ENCODE measurements around the gene ANXA10. TPM values are rescaled to one million over a fixed set of nuclear protein-coding genes. Genes with fewer than 3 reads are reported as not detected.

Gene ANXA10
- total RNA-seq, result not detected in 2 replicates

DNA sequence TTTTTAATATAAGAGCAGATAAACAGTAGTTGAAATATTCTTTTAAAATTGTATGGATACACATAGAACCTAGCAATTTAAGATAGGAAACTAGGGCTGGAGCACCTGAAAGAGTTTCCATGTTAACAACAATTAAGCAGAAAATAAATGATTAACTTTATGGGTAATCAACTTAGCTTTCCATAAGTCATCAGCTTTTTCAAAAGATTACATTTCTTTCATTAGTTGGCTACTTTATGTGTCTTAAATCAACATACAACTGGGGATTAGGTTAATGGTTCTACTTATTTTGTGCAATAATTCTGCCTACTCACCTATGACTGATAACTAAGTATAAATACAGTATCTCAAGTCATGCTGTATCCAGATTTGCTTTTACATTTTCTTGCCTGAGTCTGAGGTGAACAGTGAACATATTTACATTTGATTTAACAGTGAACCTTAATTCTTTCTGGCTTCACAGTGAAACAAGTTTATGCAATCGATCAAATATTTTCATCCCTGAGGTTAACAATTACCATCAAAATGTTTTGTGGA is at the start of gene ANXA10:
Gene ANXA10 (plus strand): TSS at position 362 of the 537 bp plus-strand sequence. CDS start 164 bp downstream, at position 526.
- Mint-ChIP-seq H3K36me3 (ENCODE audit: low read depth) (no peaks in the 10 kb centered on the region), H3K4me3 (no peak within 1 kb of the TSS), H3K4me1 (ENCODE audit: low read depth) (no peaks in the 10 kb centered on the region), H3K9me3 (peaks cover 4% of the 10 kb centered on the region), H3K27me3 (ENCODE audit: insufficient read depth) (peaks cover 2% of the 10 kb centered on the region), H3K27ac (no peak within 1 kb of the TSS)
- no peak for DNase-seq (ENCODE audit: low spot score)
- intact Hi-C loops (cut with micrococcal nuclease), result no loop called here

DNA sequence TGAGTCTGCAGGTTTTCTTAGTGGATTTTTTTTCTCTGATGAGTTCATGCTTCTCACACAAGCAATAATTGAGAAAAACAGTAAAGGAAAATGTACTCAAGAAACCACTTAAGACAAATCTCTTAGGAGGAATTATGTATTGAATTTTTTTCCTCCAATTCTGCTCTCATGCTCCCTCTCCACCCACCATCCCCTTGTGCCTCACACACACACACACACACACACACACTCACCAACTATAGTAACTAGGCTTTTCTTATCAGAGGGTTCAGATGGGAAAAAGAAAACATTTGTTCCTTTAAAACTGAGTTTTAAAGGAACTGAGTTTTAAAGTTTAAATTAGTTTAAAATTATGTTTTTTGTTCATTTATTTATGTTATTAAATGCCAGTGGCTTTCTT is 47.0 kb upstream of the ANXA10 start:
- Mint-ChIP-seq H3K27me3 (ENCODE audit: insufficient read depth) (peaks cover 3% of the 10 kb centered on the region), H3K27ac (no peak overlapping the region), H3K9me3 (no peaks in the 10 kb centered on the region), H3K4me1 (ENCODE audit: low read depth) (no peaks in the 10 kb centered on the region), H3K4me3 (no peak overlapping the region), H3K36me3 (ENCODE audit: low read depth) (no peaks in the 10 kb centered on the region)
- DNase-seq (ENCODE audit: low spot score), result no peak
- intact Hi-C loops (cut with micrococcal nuclease), result no loop called here

- H3K27me3 Mint-ChIP-seq (ENCODE audit: insufficient read depth), result no peaks in the 10 kb centered on the region
- H3K4me3 Mint-ChIP-seq, result no peak overlapping the region
- intact Hi-C loops (cut with micrococcal nuclease), result no loop called here
- H3K9me3 Mint-ChIP-seq, result no peaks in the 10 kb centered on the region
- no peaks in the 10 kb centered on the region for H3K36me3 Mint-ChIP-seq (ENCODE audit: low read depth)
- DNase-seq (ENCODE audit: low spot score), result no peak
- H3K27ac Mint-ChIP-seq, result no peak overlapping the region
- H3K4me1 Mint-ChIP-seq (ENCODE audit: low read depth), result no peaks in the 10 kb centered on the region
Measured at GRCh38 chr4:168050002-168050401, 42.3 kb upstream of the ANXA10 start.

DNA sequence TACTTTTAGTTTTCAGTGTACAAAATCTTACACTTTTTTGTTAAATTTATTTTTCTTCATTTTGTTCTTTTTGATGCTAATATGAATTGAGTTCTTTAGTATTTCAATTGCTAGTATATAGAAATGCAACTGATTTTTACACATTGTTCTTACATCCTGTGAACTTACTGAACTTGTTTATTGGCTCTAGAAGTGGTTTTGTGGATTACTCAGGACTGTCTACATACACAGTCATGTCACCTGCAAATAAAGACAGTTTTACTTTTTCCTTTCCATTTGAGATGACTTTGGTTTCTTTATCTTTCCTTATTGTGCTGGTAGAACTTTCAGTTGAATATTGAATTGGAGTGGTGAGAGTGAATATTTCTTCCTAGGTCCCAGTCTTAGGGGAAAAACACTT is 40.8 kb upstream of the ANXA10 start:
- no peak for DNase-seq (ENCODE audit: low spot score)
- no peaks in the 10 kb centered on the region for H3K27me3 Mint-ChIP-seq (ENCODE audit: insufficient read depth)
- intact Hi-C loops (cut with micrococcal nuclease), result no loop called here
- no peak overlapping the region for H3K27ac Mint-ChIP-seq
- H3K36me3 Mint-ChIP-seq (ENCODE audit: low read depth), result no peaks in the 10 kb centered on the region
- no peaks in the 10 kb centered on the region for H3K4me1 Mint-ChIP-seq (ENCODE audit: low read depth)
- H3K4me3 Mint-ChIP-seq, result no peak overlapping the region
- H3K9me3 Mint-ChIP-seq, result no peaks in the 10 kb centered on the region

DNA sequence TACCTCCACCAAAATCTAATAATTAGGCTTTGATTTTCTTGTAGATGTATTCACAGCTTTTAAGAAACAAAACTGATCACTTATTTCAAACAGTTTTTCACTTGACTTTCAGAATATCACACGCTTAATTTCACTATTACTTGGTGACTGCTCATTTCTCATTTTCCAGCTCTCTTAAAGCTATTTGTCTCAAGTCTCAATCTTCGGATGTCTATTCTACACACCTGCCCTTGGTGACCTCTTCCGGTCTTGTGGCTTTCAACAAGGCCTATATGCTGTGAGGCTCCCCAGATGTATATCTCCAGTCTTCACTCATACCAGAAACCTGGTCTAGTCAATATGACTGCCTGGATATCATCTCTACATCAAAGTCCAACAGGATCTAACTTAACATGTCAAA is 34.9 kb upstream of the ANXA10 start:
- H3K4me1 Mint-ChIP-seq (ENCODE audit: low read depth), result no peaks in the 10 kb centered on the region
- H3K36me3 Mint-ChIP-seq (ENCODE audit: low read depth), result no peaks in the 10 kb centered on the region
- intact Hi-C loops (cut with micrococcal nuclease), result no loop called here
- no peak overlapping the region for H3K4me3 Mint-ChIP-seq
- no peaks in the 10 kb centered on the region for H3K27me3 Mint-ChIP-seq (ENCODE audit: insufficient read depth)
- DNase-seq (ENCODE audit: low spot score), result no peak
- H3K27ac Mint-ChIP-seq, result no peak overlapping the region
- H3K9me3 Mint-ChIP-seq, result no peaks in the 10 kb centered on the region

GRCh38 chr4:168059251-168059650 is 33.1 kb upstream of the ANXA10 start:
- no peaks in the 10 kb centered on the region for H3K27me3 Mint-ChIP-seq (ENCODE audit: insufficient read depth)
- H3K4me3 Mint-ChIP-seq, result no peak overlapping the region
- intact Hi-C loops (cut with micrococcal nuclease), result no loop called here
- H3K4me1 Mint-ChIP-seq (ENCODE audit: low read depth), result no peaks in the 10 kb centered on the region
- DNase-seq (ENCODE audit: low spot score), result no peak
- H3K36me3 Mint-ChIP-seq (ENCODE audit: low read depth), result no peaks in the 10 kb centered on the region
- no peaks in the 10 kb centered on the region for H3K9me3 Mint-ChIP-seq
- no peak overlapping the region for H3K27ac Mint-ChIP-seq

- Mint-ChIP-seq H3K4me1 (ENCODE audit: low read depth) (no peaks in the 10 kb centered on the region), H3K27ac (no peak overlapping the region), H3K36me3 (ENCODE audit: low read depth) (no peaks in the 10 kb centered on the region), H3K27me3 (ENCODE audit: insufficient read depth) (no peaks in the 10 kb centered on the region), H3K4me3 (no peak overlapping the region), H3K9me3 (no peaks in the 10 kb centered on the region)
- no peak for DNase-seq (ENCODE audit: low spot score)
- intact Hi-C loops (cut with micrococcal nuclease), result no loop called here
Measured at GRCh38 chr4:168063031-168063430, 29.3 kb upstream of the ANXA10 start.

DNA sequence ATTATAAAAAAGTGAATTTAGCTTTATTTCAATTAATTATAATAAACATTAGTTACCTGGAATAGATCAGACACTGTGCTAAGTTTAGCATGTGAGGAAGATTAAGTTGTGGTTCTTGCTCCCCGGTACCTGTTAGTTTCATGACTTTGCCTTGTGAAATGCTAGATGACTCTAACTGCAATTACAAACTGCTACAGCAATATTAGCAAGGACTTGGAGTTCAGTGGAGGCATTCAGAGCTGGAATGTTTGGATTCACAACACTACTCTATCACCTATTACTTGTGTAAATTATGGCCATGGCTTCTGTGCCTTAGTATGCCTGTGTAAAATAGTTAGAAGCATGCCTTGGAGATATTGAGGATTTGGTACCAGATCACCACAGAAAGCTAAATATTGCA is 21.4 kb upstream of the ANXA10 start:
- Mint-ChIP-seq H3K36me3 (ENCODE audit: low read depth) (no peaks in the 10 kb centered on the region), H3K9me3 (no peaks in the 10 kb centered on the region), H3K4me3 (no peak overlapping the region), H3K27ac (no peak overlapping the region), H3K4me1 (ENCODE audit: low read depth) (no peaks in the 10 kb centered on the region), H3K27me3 (ENCODE audit: insufficient read depth) (no peaks in the 10 kb centered on the region)
- intact Hi-C loops (cut with micrococcal nuclease), result no loop called here
- no peak for DNase-seq (ENCODE audit: low spot score)

DNA sequence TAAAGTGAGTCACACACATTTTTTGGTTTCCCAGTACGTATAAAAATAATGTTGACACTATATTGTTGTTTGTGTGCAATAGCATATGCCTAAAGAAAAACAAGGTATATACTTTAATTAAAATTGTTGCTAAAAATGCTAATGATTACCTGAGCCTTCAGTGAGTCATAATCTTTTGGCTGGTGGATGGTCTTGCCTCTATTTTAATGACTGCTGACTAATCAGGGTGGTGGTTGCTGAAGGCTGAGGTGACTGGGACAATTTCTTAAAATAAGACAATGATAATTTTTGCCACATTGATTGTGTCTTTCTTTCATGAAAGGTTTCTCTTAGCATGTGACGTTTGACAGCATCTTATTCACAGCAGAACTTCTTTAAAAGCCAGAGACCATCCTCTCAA is 21.0 kb upstream of the ANXA10 start:
- no peak overlapping the region for H3K4me3 Mint-ChIP-seq
- H3K36me3 Mint-ChIP-seq (ENCODE audit: low read depth), result no peaks in the 10 kb centered on the region
- intact Hi-C loops (cut with micrococcal nuclease), result no loop called here
- DNase-seq (ENCODE audit: low spot score), result no peak
- no peaks in the 10 kb centered on the region for H3K9me3 Mint-ChIP-seq
- H3K4me1 Mint-ChIP-seq (ENCODE audit: low read depth), result no peaks in the 10 kb centered on the region
- H3K27ac Mint-ChIP-seq, result no peak overlapping the region
- H3K27me3 Mint-ChIP-seq (ENCODE audit: insufficient read depth), result no peaks in the 10 kb centered on the region

GRCh38 chr4:168074861-168075260 is 17.5 kb upstream of the ANXA10 start:
- Mint-ChIP-seq H3K4me1 (ENCODE audit: low read depth) (no peaks in the 10 kb centered on the region), H3K27ac (no peak overlapping the region), H3K4me3 (no peak overlapping the region), H3K27me3 (ENCODE audit: insufficient read depth) (no peaks in the 10 kb centered on the region), H3K36me3 (ENCODE audit: low read depth) (no peaks in the 10 kb centered on the region), H3K9me3 (no peaks in the 10 kb centered on the region)
- DNase-seq (ENCODE audit: low spot score), result no peak
- intact Hi-C loops (cut with micrococcal nuclease), result no loop called here

- H3K4me1 Mint-ChIP-seq (ENCODE audit: low read depth), result no peaks in the 10 kb centered on the region
- H3K27ac Mint-ChIP-seq, result no peak overlapping the region
- intact Hi-C loops (cut with micrococcal nuclease), result loop anchor here (1.0 kb wide), 1 partner anchor 1056 kb away; no protein-coding TSS in a partner anchor
- no peak overlapping the region for H3K4me3 Mint-ChIP-seq
- H3K27me3 Mint-ChIP-seq (ENCODE audit: insufficient read depth), result no peaks in the 10 kb centered on the region
- H3K9me3 Mint-ChIP-seq, result no peaks in the 10 kb centered on the region
- DNase-seq (ENCODE audit: low spot score), result peak; percentile 2
- H3K36me3 Mint-ChIP-seq (ENCODE audit: low read depth), result no peaks in the 10 kb centered on the region
Measured at GRCh38 chr4:168076989-168077725, 15.2 kb upstream of the ANXA10 start.

DNA sequence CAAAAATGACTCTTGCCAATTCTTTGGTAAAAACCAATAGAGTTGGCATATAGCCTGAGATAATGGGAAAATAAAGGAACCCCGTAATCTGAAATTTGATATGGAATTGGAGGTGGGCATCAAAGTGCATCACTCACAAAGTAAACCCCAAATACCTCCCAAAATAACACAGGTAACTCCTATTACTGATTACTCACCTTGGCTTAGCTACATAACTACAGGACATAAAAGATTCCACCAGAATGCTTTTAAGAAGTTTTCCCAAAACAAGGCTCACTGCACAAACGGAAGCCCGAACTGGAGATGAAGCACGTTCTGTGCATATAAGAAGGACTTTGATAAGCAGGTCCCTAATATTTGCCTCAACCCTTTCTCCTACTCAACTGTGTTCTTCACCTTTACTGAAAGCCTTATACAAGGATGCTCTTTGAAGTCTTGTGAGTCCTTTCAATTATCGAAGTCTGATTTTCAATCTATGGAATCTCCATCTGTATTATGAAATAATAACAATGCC is 14.6 kb upstream of the ANXA10 start:
- intact Hi-C loops (cut with micrococcal nuclease), result loop anchor here (1.0 kb wide), 1 partner anchor 1056 kb away; no protein-coding TSS in a partner anchor
- H3K4me1 Mint-ChIP-seq (ENCODE audit: low read depth), result no peaks in the 10 kb centered on the region
- no peak for DNase-seq (ENCODE audit: low spot score)
- no peak overlapping the region for H3K4me3 Mint-ChIP-seq
- no peaks in the 10 kb centered on the region for H3K36me3 Mint-ChIP-seq (ENCODE audit: low read depth)
- H3K27me3 Mint-ChIP-seq (ENCODE audit: insufficient read depth), result peaks cover 4% of the 10 kb centered on the region
- H3K9me3 Mint-ChIP-seq, result no peaks in the 10 kb centered on the region
- H3K27ac Mint-ChIP-seq, result no peak overlapping the region

GRCh38 chr4:168082379-168082778 is 10.0 kb upstream of the ANXA10 start:
- Mint-ChIP-seq H3K9me3 (no peaks in the 10 kb centered on the region), H3K27ac (no peak overlapping the region), H3K27me3 (ENCODE audit: insufficient read depth) (peaks cover 4% of the 10 kb centered on the region), H3K4me3 (no peak overlapping the region), H3K36me3 (ENCODE audit: low read depth) (no peaks in the 10 kb centered on the region), H3K4me1 (ENCODE audit: low read depth) (no peaks in the 10 kb centered on the region)
- DNase-seq (ENCODE audit: low spot score), result no peak
- intact Hi-C loops (cut with micrococcal nuclease), result no loop called here

Data from activated T-helper 1 cell treated with anti-CD3 and anti-CD28 coated beads, Interleukin-12 subunit alpha, Interleukin-12 subunit beta, Interleukin-2, Interleukin-4 antibody, amounts not matched to agents 30 ng/mL and 10 ng/mL and 1 ng/mL, durations not matched to agents 14 hours and 24 hours and 36 hours (primary cell).